GM21529 (cell line): ENCODE results near the gene PPM1E.
"Not testable (repeated sequence)": the region's sequence is repeated elsewhere in the genome, so short reads cannot be mapped to it uniquely, and the experiment has no call there.

Experiments
- ATAC-seq: cut with Tn5 transposase; IDR thresholded peaks from one replicate; pipeline ENCODE4 v1.9.1; 2021; ENCODE audit not compliant: unreplicated experiment

PPM1E gene

GRCh38 chr17:58755577-58756245 lies at the start of gene PPM1E:
PPM1E (plus strand) TSS chr17:58755854.
- ATAC-seq, result no peak

DNA sequence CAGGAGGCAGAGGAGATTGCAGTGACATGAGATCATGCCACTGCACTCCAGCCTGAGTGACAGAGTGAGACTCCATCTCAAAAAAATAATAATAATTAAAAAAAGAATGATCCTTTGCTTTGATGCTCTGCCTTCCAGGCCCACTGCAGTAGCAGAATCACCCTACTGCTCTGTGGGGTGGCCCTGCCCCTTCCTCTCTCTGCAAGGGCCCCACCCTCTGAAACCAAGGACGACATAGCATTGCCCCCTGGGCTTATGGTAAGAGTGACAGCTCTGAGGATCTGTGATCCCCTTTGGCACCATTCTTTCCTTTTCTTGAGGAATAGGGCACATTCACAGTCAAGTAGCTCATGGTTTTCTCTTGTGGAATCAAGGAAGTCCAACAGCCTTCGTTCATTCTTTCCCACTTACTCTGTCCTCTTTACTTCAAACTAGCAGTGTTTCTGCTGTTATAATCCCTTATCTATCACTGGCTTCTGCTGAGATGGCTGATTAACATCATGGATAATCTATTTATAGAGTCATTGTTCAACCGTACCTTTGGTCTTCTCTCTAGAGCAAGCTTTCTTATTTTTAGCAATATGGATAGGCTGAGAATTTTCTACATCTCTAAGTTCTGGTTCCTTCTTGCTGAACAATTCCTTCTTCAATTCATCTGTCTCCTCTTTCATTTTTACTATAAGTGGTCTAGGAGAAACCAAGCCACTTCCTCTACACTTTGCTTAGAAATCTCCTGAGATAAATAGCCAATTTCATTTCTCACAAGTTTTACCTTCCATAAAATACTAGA lies 49.1 kb upstream of the PPM1E start:
- no peak for ATAC-seq

DNA sequence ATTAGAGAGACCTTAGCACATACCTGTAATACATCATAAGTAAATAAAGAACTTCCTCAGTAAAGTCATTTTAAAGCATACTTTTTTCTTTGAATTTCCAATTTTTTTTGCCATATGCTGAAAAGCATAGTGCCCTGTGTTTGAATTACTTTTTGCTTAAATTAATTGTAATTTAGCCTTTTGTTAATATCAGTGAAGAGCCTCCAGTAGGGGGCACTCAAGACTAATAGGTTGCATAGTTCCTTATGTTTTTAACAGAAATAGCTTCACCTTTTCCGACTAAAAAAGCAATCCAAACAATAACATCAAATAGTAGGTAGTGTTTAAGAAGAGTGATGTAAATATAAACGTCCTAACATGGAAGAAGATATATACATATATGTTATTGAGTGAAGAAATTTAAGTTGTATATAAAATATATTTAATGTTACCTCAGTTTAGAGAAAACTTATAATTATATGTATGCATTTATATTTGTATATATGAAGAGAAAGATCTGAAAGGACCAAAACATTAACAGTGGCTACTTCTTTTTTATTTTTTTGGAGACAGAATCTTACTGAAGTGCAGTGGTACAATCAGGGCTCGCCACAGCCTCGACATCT lies 44.6 kb upstream of the PPM1E start:
- no peak for ATAC-seq

- no peak for ATAC-seq
These were observed 33.4 kb upstream of the PPM1E start for GRCh38 chr17:58722274-58722673.

DNA sequence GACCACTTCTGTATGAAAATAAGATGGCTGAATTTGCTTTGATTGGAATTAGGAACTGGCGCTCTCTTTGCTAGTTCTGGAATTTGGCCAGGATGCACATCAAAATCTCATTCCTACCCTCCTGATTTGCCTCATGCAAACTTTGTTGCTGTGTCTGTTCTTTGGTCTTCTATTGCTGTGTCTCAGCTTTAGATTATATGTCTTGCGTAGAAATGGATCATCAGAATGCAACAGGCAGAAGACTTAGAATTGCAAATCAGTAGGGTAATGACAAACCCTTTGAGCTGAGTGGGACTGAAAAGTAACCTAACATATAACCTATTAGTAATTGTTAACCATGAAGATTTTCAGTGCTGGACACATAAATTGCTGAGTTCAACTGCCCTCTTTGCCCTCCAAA lies 33.0 kb upstream of the PPM1E start:
- no peak for ATAC-seq

GRCh38 chr17:58728798-58729197 lies 26.9 kb upstream of the PPM1E start:
- ATAC-seq, result no peak

DNA sequence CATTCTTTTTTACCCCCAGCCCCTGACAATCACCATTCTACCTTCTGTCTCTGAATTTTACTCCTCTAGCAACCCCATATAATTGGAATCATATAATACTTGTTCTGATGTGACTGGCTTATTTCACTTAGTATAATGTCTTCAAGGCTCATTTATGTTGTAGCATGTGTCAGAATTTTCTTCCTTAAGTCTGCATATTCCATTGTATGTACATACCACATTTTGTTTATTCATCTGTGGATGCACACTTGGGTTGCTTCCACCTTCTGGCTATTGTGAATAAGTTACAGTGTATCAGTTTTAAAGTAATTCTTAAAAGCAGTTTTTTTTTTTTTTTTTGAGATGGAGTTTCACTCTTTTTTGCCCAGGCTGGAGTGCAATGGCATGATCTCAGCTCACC lies 24.7 kb upstream of the PPM1E start:
- ATAC-seq, result no peak

- no peak for ATAC-seq
These were observed 21.6 kb upstream of the PPM1E start for GRCh38 chr17:58734040-58734439.

DNA sequence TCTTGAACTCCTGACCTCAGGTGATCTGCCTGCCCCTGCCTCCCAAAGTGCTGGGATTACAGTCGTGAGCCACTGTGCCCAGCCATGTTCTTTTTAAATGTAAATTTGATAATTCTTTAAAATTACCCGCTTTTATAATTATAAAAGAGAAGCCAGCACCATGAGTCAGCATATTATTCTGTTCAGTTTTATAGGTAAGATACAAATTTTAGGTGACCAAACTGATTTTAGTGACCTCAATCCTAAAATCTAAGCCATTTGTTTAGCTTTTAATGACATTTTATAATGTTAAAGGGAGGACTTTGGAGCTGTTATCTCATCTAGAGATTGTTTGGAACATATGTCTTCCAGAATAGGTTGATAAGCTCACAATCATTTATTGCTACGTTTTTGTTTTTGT lies 20.8 kb upstream of the PPM1E start:
- ATAC-seq, result no peak

DNA sequence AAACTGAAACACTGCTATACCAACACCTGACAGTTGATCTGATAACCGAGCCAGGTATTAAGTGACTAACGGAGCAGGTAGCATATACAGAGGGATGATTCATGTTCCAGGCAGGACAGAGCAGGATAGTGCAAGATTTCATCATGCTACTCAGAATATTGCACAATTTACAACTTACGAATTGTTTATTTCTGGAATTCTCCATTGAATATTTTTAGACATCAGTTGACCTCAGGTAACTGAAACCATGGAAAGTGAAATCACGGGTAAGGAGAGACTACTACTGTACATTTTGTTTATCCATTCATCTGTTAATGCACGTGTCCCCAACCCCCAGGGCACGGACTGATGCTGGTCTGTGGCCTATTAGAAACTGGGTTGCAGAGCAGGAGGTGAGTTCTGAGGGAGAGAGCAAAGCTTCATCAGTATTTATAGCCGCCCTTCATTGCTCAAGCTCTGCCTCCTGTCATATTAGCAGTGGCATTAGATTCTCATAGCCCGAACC lies 14.5 kb upstream of the PPM1E start:
- ATAC-seq, result no peak

DNA sequence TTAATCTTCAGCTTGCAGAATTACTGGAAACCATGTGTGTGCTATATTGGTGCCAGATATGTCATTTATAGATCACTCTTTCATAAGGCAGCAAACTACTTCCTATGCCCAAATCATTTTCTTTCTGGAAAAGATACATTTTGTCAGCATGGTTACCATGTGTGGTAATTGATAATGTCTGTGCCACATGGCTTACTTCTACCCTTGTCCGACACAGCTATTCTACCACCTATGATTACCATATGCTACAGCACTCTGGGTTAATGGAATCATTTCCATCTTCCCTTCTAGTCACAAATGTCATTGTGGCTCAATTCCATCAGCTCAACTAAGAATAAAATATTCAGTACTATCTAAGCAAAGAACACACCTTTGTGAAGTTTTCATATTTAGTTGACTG lies 8.0 kb upstream of the PPM1E start:
- ATAC-seq, result no peak

DNA sequence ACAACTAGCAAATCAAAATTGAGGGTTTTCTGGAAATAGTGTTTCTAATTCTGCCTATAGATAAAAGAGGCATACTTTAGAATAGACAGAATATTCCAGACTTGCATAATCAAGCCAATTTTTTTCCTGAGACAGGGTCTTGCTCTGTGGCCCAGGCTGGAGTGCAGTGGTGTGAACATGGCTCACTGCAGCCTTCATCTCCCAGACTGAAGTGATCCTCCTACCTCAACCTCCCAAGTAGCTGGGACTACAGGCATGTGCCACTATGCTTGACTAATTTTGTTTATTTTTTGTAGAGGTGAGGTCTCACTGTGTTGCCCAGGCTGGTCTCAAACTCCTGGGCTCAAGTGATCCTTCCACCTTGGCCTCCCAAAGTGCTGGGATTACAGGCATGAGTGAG lies 6.0 kb upstream of the PPM1E start:
- not testable (repeated sequence) for ATAC-seq

DNA sequence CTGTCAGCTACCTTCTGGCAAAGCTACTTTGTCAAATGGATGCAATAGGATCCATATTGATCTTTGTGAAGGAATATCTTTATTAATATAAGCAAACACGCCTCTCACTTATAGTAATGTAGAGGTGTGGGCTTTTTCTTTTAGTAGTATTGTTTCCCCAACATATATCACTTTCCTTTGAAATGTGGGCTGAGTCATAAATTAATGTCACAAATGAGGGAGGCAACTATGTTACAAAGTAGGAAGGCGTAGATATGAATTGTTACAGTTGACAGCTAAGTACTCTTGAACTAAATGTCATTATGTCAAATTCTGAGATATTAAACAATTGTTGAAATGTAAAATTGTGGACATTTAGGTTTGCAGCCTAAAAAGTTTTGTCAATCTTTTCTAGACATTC lies 2.6 kb upstream of the PPM1E start:
- ATAC-seq, result no peak

DNA sequence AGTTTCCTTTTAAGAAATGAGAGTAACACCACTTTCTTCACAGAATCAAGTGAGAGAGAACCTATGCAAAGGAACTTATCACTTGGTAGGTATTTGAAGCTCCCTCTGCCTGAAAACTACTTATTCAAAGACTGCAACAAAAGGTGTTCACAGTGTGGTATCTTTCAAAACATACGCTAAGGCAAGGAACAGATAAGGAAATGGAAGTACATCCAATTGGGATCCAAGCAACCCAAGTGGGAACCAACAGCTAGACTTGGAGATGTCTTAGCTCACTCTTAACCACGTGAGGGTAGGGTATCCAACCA lies 431 bp upstream of the PPM1E start:
- no peak for ATAC-seq

- ATAC-seq, result no peak
These were observed 850 bp downstream of the PPM1E start for GRCh38 chr17:58756246-58757161.

- no peak for ATAC-seq
These were observed 1.5 kb downstream of the PPM1E start for GRCh38 chr17:58757162-58757613.

GRCh38 chr17:58758890-58759289 lies 3.2 kb downstream of the PPM1E start:
- ATAC-seq, result no peak

GRCh38 chr17:58759522-58759921 lies 3.9 kb downstream of the PPM1E start:
- ATAC-seq, result no peak

- no peak for ATAC-seq
These were observed 4.6 kb downstream of the PPM1E start for GRCh38 chr17:58760248-58760647.

- no peak for ATAC-seq
These were observed 7.6 kb downstream of the PPM1E start for GRCh38 chr17:58763263-58763662.

DNA sequence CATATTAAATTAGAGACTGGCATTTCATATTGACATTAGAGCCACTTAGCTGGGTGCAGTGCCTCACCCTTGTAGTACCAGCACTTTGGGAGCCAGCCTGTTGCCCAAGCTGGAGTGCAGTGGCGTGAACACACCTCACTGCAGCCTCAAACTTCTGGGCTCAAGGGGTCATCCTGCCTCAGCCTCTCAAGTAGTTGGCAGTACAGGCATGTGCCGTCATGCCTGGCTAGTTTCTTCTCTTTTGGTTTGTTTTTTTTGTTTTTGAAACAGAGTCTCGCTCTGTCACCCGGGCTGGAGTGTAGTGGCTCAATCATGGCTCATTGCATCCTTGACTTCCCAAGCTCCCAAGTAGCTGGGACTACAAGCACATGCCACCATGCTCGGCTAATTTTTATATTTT lies 8.7 kb downstream of the PPM1E start:
- ATAC-seq, result no peak
